Amygdala (tissue), 56 donors: ENCODE measurements around the gene TMEM123.

ENCODE experiments used
- DNase-seq, 56 donors: peaks; one replicate each; lab custom pipeline; 2025; lab: John Stamatoyannopoulos, UW

The TMEM123 gene

DNA sequence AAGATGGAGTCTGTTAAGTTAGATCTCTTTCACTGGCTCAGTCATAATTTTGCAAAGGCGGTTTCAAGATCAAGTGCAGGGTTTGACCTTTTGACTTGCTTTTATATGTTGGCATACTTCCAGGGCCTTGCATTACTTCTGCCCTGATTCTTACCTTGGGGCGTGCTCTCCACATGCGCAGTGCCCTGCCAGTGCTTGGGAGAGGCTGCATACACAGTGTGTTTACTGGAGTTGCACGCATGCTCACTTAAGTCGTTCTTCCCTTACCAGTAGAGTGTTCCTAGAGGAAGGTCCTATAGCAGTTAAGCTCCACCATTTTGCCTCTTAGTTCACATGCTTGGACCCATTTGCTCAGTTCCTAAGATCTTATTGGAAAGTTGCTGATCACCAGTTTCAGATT, 21.0 kb upstream of the TMEM123 start:
- no peak for DNase-seq

DNA sequence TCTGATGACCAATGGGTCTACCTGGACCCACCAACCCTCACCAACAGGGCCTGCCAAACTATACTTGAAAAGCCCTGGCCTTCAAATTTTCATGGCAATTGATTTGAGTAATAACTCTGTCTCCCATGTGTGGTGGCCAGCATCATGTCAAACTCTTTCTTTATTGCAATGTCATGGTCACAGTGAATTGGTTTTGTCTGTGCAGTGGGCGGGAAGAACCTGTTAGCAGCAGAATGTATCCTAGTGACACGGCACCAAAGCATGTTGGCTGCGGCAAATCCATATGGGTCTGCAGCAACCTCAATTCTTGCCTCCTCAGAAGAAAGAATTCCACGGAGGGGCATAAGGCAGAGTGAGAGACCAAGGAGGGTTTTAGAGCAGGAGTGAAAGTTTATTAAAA, 19.6 kb upstream of the TMEM123 start:
- DNase-seq = no peak

DNA sequence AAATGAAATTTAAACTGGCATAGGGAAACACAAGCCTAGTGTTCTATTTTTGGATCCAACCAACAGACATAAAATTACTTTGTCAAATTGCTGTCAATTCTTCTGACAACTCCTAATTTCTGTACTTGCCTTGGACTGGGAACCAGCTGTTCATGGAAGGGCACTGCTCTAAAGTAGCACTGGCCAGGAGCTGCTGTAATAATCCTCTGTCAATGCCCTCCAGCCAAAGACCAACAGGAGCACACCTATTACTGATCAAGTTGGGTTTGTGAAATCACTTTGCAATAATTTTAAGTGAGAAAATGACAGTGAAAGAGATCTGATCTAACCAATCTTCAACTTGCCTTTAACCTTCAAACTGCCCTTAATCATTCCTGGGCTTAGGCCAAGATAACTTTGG, 18.9 kb upstream of the TMEM123 start:
- DNase-seq = no peak

DNA sequence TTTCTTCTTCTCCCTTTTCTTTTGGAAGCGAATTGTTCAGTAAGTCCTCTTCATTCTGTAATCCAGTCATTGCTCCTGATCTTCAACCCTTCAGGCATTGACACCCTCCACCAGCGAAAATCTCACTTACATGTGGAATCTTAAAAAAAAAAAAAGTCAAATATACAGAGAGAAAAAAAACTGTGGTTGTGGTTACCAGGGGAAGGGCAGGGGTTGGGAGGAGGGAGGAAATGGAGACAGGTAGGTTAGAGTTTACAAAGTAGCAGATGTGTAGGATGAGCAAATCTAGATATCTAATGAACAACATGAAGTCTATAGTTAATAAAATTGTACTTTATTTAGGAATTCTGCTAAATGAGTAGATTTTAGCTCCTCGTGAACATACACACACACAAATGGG, 17.7 kb upstream of the TMEM123 start:
- DNase-seq = no peak

DNA sequence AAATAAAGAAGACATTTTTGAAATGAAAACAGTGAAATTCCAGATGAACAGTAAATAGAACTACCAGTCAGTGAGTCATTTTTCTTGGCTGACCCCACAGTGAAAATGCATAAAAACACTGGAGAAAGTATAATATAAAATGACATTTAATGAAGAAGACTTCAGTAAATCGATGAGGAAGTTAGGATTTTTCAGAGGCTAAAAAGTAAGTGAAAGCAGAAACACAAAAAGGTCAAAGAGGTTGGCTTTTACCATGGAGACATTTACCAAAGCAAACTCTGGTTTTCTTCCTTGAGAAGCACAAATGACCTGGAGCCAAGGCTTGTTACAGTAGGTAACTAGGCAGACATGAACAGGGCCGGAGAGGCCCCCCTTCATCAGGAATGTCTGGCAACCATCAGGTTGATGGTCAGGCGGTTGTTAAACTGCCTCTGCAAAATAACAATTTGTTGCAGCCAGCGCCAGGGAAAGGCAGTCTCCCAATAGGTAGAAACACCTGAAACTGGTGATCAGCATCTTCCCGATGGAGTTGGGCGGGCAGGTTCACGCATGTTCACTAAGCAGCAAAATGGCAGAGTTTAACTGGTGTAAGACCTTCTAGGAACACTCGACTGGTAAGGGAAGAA, 16.7 kb upstream of the TMEM123 start:
- no peak for DNase-seq

DNA sequence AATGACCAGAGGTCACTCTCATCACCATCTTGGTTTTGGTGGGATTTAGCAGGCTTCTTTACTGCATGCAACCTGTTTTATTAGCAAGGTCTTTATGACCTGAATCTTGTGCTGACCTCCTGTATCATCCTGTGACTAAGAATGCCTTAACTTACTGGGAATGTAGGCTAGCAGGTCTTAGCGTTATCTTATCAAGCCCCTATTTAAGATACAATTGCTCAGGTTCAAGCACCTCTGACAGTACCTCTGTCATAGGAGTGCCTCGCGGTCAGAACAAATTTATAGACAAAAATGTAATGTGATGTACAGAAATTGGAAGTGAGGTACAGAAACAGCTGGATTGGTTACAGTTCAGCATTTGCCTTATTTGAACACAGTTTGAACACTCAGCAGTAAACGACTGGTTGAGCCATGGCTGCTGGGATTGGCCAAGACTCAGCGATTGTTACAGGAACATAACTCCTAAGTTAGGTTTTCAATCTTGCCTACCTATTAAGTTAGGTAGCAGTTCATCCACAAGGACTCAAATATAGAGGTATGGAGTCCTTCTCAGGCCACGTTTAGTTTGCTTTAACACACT, 16.1 kb upstream of the TMEM123 start:
- no peak for DNase-seq

DNA sequence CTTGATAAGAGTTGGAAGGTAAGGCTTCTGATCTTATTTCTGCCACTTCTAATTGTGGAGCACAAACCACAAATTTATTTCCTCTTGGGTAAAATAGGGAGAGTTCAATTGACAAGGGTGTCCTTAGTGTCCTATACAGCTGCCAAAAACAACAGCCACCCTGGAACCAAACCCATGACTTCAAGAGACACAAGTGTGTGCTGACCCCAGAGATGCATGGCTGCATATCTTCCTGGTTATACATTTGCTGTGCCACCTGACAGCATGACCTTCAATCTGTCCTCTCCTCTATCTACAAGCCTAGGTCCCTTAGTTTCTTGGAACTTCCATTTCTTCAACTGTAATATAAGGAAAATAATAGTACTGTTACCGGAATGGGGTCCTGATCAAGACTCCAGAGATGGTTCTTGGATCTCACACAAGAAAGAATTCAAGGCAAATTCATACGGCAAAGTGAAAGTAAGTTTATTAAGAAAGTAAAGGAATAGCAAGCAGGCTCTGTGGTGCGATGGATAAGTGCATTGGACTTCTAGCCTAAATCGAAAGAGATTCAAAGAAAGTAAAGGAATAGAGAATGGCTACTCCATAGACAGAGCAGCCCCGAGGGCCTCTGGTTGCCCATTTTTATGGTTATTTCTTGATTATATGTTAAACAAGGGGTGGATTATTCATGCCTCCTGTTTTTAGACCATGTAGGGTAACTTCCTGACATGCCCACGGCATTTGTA, 15.5 kb upstream of the TMEM123 start:
- DNase-seq = no peak

DNA sequence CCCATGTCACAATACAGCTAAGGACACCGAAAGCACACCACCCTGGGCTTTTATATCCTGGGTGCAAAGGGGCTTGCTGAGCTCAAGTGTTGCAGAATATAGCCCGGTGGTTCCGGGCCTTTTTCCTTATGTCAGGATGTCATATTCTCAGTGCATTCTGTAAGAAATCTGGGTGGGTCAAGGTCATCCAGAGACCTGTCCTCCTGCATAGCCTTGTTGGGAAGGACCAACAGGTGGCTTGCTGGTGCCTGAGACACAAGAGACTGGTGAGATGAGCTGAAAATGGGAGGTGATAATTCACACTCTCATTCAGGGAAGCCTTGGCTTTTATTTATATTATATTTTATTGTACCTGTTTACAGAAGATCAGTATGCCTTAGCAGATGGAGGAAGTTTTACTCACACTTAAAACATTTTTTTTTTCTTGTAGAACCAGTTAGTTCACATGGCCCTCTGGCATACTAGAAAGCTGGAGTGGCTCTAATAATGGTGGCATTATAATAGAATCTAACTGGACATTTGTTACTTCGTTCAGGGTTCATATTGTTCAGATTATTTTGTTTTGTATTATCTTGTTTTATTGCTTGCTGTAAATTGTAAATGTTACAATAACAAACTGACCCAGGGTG, 14.6 kb upstream of the TMEM123 start:
- DNase-seq = no peak

DNA sequence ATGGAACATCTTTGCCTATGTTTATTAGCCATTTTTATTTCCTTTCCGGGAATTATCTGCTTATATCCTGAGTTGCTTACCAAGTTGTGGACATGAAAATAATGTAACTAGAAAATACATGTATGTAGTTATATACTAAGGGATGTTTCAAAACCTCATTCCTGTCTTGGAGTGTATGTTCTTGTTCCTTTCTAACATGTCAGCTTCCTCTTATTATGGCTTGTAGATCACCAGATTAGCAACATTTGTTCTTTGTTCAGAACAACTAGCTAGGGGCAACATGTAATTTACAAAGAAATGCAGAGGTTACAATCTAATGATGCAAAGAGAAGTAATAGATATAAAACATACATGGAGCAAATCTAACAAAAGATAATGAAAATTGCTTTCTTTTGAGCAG, 13.1 kb upstream of the TMEM123 start:
- no peak for DNase-seq

DNA sequence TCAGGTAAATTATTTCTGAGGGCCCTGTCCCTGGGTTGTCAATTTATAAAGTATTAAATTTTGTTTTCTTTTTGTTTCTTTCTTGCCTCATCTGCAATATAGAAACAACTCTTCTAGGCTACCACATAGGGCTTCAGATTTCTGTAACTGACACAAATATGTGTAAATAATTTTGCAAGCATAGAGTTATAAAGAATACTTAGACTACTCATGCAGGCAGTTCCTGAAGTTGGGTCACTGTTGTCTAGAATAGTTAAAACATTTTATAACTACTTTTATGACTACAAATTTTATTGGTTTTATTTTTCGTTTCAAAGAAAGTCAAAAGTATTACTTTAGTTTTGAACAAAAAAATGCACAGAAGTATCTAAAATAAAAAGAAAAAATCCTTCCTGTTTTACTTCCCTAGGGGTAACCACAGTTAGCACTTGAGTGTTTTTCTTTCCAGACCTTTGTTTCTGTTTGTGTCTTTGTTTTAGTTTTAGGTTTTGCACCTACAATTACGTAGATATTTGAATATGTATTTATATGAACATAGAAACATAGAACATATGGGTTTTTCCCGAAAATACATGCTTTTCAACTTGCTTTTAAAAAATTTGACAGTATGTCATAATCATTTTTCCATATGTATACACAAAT, 12.4 kb upstream of the TMEM123 start:
- no peak for DNase-seq

DNA sequence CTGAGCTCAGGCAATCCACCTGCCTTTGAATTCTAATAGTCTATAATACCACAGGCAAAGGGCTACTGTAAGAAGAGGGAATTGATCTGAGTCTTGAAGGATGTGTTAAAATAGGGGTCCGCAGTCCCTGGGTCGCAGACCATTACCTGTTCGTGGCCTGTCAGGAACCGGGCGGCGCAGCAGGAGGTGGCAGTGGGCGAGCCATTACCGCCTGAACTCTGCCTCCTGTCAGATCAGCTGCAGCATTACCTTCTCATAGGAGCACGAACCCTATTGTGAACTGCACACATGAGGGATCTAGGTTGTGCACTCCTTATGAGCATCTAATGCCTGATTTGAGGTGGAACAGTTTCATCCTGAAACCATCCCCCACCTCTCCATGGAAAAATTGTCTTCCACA, 11.5 kb upstream of the TMEM123 start:
- DNase-seq = no peak

DNA sequence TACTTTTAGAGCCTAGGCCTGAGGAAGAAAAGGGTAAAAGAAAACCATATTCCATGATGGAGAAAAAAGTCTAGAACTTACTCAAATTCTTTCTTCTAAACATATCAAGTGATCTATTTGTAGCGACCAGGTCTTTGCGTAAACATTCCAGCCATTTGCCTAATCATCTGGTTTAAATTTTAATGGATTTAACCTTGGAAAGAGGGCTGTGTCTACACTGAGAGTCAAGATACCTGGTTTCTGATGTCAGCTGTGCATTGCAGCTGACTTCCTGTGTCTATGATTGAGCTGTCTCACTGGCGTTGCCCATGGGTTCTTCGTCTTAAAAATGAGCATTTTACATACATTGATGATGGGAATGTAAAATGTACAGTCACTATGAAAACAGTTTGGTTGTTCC, 10.0 kb upstream of the TMEM123 start:
- DNase-seq = no peak

DNA sequence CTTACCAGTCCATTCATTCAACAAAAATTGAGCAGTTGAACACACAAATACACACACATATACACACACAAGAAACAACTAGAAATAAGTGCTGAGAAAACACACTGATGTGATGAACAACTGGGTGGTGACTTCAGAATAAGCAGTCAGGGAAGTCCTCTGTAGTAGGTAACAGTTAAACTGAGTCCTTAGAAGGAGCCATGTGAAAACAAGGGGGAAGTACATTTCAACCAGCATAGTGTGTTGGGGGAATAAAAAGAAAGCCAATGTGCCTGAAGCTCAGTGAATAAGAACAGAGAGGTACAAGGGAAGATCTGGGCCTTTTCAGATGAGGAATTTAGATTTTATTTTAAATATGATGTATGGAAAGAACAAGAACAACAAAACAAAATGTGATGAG, 6.8 kb upstream of the TMEM123 start:
- DNase-seq = no peak

DNA sequence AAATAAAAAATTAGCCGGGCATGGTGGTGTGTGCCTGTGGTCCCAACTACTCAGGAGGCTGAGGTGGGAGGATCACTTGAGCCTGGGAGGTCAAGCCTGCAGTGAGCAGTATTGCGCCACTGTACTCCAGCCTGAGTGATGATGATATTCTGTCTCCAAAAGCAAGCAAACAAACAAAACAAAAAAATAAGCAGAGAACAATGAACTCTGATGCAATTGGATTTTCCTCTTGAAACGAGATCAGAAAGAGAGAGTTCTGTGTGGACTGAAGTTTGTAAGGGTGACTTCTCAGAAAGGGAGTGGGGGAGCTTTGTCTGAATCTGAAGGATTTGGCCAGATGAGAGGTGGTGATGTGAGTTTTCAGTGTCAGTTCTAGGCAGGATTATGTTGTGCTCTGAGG, 6.0 kb upstream of the TMEM123 start:
- DNase-seq = no peak

DNA sequence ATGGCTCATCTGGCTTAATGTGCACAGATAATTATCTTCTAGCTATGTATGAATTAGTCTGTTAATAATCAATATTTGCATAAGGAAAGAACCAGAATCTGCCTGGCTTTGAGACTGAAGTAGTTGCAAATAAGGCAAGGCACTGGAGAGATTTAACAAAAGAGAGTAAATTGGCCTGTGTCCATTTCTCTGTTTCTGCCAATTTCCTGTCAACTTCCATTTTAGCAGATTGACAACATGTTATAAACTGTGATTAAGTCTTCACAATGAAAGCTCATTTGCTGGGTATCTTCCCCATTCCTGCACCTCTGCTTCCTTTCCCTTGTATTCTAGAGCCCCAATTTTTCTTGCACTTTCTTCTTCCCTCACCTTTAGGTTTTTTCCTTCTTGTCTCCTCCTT, 5.3 kb upstream of the TMEM123 start:
- no peak for DNase-seq

DNA sequence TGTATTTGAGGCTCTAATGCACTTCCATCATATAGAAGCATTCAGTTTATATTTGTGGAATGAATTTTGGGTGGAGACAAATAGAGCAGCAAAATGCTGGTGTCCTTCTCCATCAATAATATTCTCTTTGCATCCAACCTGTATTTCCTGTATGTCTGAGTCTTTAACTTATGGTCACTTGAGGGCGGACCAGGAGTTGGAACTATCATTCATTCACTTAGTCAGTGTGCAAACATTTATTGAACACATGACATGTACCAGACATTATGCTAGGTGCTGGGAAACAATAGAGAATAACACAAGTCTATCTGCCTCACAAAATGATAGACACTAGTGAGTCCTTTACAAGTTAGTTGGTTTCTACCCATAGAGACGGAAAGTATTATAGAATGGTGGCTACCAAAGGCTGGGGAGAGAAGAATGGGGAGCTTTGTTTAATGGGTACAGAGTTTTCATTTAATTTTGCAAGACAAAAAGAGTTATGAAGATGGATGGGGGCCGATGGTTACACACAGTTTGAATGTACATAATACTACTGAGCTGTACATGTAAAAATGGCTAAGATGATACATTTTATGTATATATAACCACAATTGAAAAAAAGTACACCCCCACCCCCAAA, 4.6 kb upstream of the TMEM123 start:
- no peak for DNase-seq

DNA sequence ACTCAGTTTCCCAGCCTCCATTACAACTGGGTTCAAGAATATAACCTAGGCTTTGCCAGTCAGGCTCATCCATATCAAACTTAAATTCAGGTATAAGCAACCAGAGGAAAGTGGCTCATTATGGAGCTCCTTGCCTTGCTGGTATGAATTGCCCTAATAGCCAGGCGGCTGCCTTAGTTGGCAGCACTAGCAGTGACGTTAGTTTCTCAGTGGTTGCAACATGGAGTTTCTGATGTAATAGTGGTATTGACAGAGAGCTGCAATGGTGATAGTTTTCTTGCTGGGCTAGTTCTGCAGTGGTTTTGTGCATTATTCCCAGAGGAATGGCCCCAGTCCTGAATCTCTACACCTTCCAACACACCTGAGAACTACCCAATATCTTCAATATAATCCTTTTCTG, 3.8 kb upstream of the TMEM123 start:
- no peak for DNase-seq

DNA sequence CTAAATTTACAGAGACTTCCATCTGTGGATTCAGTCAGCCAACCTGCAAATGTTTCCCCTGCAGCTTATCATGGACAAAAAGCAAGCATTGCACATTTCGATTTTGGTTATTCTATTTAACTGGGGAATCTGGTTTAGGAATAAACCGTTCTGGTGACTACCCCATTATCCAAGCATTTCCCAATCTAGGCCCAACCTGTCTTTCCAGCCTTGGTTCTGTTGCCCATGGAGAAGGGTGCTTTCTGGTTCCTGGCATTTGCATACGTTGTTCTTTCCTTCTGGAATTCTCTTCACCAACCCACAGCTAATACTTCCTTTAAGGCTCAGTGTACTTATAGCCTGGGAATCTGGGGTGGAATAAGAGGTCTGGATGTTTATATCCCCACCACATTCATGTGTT, 1.4 kb upstream of the TMEM123 start:
- DNase-seq = no peak

DNA sequence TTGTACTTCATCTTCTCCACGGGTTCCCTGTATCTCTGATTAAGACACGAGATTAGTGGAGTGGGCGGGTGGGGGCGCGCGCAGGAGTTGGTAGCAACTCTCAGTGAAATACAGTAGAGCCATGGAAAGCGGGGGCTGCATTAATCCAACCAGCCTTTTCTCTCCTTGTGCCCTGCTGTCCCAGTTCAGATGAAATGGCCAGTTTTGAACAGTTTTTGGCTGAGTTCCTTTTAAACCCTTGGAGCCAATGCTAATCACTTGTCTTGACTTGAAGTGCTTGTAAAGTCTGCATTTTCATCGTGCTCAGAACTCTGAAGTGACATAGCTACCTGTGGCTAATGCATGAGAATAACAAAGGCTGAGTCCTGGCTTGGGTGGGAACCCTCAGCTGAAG, 734 bp upstream of the TMEM123 start:
- DNase-seq = peak in 20 of 56 donors; percentile 13 to 65 (median 38)

DNA sequence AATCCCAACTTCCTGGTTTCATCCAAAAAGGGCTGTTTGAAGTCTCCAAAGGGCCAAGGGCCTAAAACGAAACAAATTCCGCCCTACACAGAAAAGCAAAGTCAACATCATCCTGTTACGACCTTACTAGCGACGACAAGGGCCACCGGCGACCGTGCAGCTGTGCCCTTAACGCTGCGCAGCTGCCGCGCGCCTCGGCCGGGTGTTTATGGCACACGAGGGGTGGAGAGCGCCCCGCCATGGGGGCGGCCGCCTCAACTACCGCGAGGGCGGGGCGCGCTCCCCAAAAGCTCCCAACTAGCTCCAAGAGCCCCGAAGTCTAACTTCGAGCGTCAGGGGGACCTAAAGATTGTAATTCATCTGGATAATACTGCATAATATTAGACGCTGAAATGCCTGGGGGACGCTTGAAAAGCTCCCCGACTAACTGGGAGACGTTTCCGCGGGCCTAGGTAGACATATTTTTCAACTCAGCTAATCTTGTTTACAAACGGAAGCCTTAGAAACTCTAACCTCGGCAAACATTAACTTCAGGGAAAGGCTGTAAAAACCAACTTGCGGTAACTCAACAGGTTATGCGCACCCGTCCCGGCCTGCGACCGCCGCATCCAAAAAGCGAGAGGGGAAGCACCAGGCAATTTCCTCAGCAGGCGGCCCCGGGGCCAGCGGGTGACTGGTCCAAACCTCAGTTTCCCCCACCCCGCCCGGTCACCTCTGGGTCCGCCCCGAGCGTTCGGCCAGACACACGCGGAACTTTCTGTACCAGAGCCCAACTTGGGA, 694 bp downstream of the TMEM123 start:
- peak in 47 of 56 donors; percentile 6 to 83 (median 48) for DNase-seq
